Measurements from ENCODE around the gene C12orf76.
"Not testable (repeated sequence)": the region's sequence is repeated elsewhere in the genome, so short reads cannot be mapped to it uniquely, and the experiment has no call there.

Gene C12orf76

GRCh38 chr12:110048242-110049027, at the start of gene C12orf76:
TSS of gene C12orf76 (minus strand) at chr12:110048522. CDS start at chr12:110048495, 27 bp downstream.
- peak; percentile 91 for DNase-seq

- no peak for DNase-seq
Measured at GRCh38 chr12:110093631-110094311, 45.4 kb upstream of the C12orf76 start.

GRCh38 chr12:110091136-110091711, 42.9 kb upstream of the C12orf76 start:
- DNase-seq = no peak

GRCh38 chr12:110090266-110091135, 42.2 kb upstream of the C12orf76 start:
- DNase-seq = no peak

- no peak for DNase-seq
Measured at GRCh38 chr12:110088936-110089335, 40.6 kb upstream of the C12orf76 start.

GRCh38 chr12:110088216-110088615, 39.9 kb upstream of the C12orf76 start:
- DNase-seq = not testable (repeated sequence)

- DNase-seq = no peak
Measured at GRCh38 chr12:110084314-110085015, 36.1 kb upstream of the C12orf76 start.

- no peak for DNase-seq
Measured at GRCh38 chr12:110080410-110080809, 32.1 kb upstream of the C12orf76 start.

GRCh38 chr12:110079477-110080400, 31.4 kb upstream of the C12orf76 start:
- peak; percentile 87 for DNase-seq

GRCh38 chr12:110077800-110078199, 29.5 kb upstream of the C12orf76 start:
- DNase-seq = no peak

- DNase-seq = no peak
Measured at GRCh38 chr12:110075880-110076279, 27.6 kb upstream of the C12orf76 start.

GRCh38 chr12:110074089-110074488, 25.8 kb upstream of the C12orf76 start:
- no peak for DNase-seq

- DNase-seq = peak; percentile 72
Measured at GRCh38 chr12:110073049-110073831, 24.9 kb upstream of the C12orf76 start.

- not testable (repeated sequence) for DNase-seq
Measured at GRCh38 chr12:110072636-110073035, 24.3 kb upstream of the C12orf76 start.

GRCh38 chr12:110071967-110072366, 23.6 kb upstream of the C12orf76 start:
- no peak for DNase-seq

- no peak for DNase-seq
Measured at GRCh38 chr12:110071504-110071903, 23.2 kb upstream of the C12orf76 start.

- DNase-seq = no peak
Measured at GRCh38 chr12:110068654-110069053, 20.3 kb upstream of the C12orf76 start.

GRCh38 chr12:110068115-110068514, 19.8 kb upstream of the C12orf76 start:
- not testable (repeated sequence) for DNase-seq

GRCh38 chr12:110067531-110067930, 19.2 kb upstream of the C12orf76 start:
- no peak for DNase-seq

- no peak for DNase-seq
Measured at GRCh38 chr12:110065540-110065939, 17.2 kb upstream of the C12orf76 start.

Measured in activated CD8-positive, alpha-beta memory T cell treated with anti-CD3 and anti-CD28 coated beads for 24 hours (primary cell).